ENCODE measurements around the gene GNG2. TPM values are rescaled to one million over a fixed set of nuclear protein-coding genes. Genes with fewer than 3 reads are reported as not detected.

GNG2 gene
- total RNA-seq, 8 experiments from 2014 or later: 0.36 to 184 (median 133) TPM

DNA sequence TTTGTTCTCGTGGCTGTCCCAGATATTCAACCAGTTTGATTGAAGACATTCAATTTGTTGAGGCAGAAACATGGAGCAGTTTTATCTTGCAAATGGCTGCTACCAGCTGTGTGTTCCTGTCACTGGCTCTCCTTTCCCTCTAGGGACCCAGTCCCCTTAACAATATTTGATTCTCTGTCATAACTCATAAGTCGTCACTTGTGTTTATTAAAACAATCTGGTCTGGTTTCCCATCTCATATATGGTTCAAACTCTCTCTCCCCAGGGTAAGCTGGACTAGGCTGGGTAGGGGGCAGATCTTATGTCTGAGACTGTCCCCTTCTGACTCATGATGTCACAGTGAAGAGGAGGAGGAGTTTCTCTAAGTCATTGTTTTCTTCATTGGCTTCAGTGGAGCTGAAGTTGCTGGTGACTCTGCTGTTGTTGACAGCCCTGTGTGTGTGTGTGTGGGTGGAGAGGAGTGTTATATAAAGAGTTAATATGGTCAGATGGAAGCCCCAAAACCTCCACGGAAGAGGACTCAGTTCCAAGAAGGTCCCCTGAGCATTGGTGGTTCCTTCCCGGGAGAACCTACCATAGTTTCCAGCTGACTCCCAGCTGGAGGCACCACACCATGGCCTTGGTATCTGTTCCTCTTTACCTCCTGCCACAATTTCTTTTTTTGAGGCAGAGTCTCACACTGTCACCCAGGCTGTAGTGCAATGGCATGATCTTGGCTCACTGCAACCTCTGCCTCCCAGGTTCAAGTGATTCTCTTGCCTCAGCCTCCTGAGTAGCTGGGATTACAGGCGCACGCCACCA, 16.1 kb upstream of the GNG2 start:
- H3K4me3 ChIP-seq: no peak overlapping the region
- 10 to 100% (median 80%) methylated on average over 1 to 2 of the region's 6 CpGs; no CpG with 5 or more reads in 3 of the 10 experiments for WGBS, 10 experiments
- in situ Hi-C loops (cut with MboI; ENCODE audit: low pct_unique_long_range_greater_than_20kb in 2 of 9, low sequenced_read_pairs in 9 of 9, unreplicated experiment in 9 of 9): no loop called here
- ATAC-seq (replicated peaks in 6 of 8): no peak
- no peak overlapping the region for H3K27ac ChIP-seq
- peaks cover 22 to 29% of the 10 kb centered on the region in 2 donors for H3K4me1 ChIP-seq (replicated peaks in 1 of 2)

DNA sequence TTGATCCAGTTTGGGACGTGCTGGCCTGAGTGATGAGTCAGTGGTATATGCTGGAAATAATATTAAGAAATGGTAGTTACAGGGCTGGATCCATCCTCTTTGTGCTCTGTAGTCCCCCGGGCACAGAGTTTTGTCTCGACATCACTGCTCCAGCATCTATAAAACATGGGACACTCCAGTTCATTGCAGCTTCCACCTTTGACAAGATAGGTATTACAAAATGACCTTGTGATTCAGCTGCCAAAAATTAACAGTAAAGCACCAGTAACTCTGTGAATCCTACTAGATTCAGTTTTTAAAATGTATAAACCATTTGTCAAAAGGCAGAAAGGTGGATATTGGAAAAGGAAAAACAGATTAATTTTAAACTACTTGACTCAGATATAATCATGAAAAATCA, 14.6 kb upstream of the GNG2 start:
- 20 to 92% (median 75%) methylated on average over 1 to 3 of the region's 3 CpGs; no CpG with 5 or more reads in 2 of the 10 experiments for WGBS, 10 experiments
- peak overlapping the region in 1 of 2 donors; percentile 14 for H3K27ac ChIP-seq
- in situ Hi-C loops (cut with MboI; ENCODE audit: low pct_unique_long_range_greater_than_20kb in 2 of 9, low sequenced_read_pairs in 9 of 9, unreplicated experiment in 9 of 9): no loop called here
- peaks cover 22 to 29% of the 10 kb centered on the region in 2 donors for H3K4me1 ChIP-seq (replicated peaks in 1 of 2)
- H3K4me3 ChIP-seq: no peak overlapping the region
- no peak for ATAC-seq (replicated peaks in 6 of 8)

DNA sequence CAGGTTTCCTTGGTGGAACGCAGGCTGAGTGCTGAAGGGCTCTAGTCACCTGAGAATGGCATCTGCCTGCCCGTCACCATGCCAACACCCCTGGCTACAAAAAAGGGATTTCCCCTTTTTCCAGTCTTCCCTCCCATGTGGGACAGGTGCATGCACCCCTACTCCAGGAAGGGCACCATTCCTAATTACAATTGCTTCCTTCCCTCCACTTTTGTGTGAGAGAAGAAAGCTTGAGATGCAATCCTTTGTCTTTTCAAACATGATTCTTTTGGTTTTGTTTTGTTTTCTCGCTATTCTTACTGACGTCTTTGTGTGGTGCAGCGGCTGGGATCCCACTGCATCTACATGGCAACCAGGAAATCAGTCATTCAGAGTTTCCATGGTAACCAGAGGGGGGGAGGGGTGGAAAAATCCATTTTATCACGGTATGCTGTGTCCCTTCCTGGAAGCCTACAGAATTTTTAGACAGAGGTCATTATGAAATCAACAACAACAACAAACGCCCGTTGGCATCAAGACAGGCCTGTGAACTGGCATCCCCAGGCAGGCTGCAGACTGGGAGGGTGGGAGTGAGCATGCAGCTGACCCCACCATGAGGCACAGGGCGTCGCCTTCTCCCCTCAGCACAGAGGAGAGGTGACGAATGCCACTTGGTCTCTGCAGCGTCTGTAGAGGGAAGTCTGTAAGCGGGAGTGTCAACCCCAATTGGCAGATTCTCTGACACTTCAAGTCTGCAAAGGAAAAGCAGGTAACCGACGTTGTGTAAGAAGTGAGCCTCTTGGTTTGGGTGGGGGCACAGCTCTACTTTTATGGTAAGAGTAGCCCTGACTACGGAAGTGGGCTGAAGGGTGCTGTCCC, 13.6 kb upstream of the GNG2 start:
- in situ Hi-C loops (cut with MboI; ENCODE audit: low pct_unique_long_range_greater_than_20kb in 2 of 9, low sequenced_read_pairs in 9 of 9, unreplicated experiment in 9 of 9): no loop called here

DNA sequence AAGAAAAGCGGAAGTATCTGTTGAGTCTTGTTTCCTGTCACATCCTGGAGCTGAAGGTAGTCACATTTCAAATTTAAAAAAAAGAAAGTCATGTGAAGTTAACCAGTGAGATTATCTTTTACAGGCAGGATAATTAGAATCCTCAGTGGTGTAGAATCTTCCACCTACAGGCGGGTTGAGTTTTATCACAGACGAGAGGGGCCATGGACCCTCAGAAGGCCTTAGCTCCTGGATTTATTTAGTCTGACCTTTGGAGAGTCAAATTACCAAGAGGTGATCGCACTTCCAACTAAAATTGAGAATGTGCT, 13.0 kb upstream of the GNG2 start:
- 83 to 100% (median 96%) methylated on average over 1 to 4 of the region's 4 CpGs for WGBS, 10 experiments
- ATAC-seq (replicated peaks in 6 of 8): no peak
- peak overlapping the region in 1 of 5 donors; percentile 19 for H3K4me3 ChIP-seq
- in situ Hi-C loops (cut with MboI; ENCODE audit: low pct_unique_long_range_greater_than_20kb in 2 of 9, low sequenced_read_pairs in 9 of 9, unreplicated experiment in 9 of 9): no loop called here
- peak overlapping the region; percentile 86 to 94 for H3K27ac ChIP-seq
- peaks cover 22 to 29% of the 10 kb centered on the region in 2 donors for H3K4me1 ChIP-seq (replicated peaks in 1 of 2)

More for the DNA sequence above, 13.6 kb upstream of the GNG2 start:
- ATAC-seq (replicated peaks in 6 of 8): peak in 7 of 8 experiments; percentile 35 to 97 (median 93)
- H3K4me1 ChIP-seq (replicated peaks in 1 of 2): peaks cover 22 to 29% of the 10 kb centered on the region in 2 donors
- H3K4me3 ChIP-seq: peak overlapping the region; percentile 3 to 27 (median 15)
- WGBS, 10 experiments: 0 to 66% (median 24%) methylated on average over 2 to 11 of the region's 16 CpGs
- peak overlapping the region; percentile 86 to 94 for H3K27ac ChIP-seq

DNA sequence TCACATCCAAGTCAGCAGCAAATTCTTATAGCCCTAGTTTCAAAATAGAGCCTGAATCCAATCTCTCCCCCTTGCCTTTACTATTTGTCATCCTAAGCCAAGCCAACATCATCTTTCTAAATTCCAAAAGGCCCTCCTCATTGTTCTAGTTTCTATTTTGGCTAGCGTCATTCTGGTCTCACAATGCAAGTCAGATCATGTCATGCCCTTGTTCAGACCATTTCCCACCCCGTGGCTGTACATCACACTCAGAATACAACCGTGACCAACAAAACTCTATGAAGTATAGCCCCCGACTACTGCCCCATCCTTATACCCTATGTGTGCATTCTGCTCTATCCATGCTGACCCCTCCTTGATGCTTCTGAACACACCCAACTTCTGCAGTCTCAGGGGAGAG, 12.3 kb upstream of the GNG2 start:
- 50 to 100% (median 85%) methylated on average over 1 to 4 of the region's 4 CpGs; no CpG with 5 or more reads in 1 of the 10 experiments for WGBS, 10 experiments
- ATAC-seq (replicated peaks in 6 of 8): no peak
- no peak overlapping the region for H3K27ac ChIP-seq
- in situ Hi-C loops (cut with MboI; ENCODE audit: low pct_unique_long_range_greater_than_20kb in 2 of 9, low sequenced_read_pairs in 9 of 9, unreplicated experiment in 9 of 9): no loop called here
- H3K4me1 ChIP-seq (replicated peaks in 1 of 2): peaks cover 22 to 29% of the 10 kb centered on the region in 2 donors
- H3K4me3 ChIP-seq: no peak overlapping the region

DNA sequence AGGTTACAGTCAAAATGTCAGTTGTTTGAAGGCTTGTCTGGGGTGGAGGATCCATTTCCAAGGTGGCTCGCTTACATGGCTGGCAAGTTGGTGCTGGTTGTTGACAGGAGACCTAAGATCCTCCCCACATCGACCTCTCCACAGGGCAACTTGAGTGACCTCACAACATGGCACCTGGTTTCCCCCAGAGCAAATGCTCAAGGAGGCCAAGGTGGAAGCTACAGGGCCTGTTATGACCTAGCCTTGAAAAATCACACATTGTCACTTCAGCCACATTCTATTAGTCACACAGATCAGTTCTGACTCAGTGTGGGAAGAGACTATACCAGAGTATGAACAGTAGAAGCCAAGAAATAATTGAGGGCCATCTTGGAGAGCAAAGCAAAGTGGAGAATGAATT, 11.3 kb upstream of the GNG2 start:
- in situ Hi-C loops (cut with MboI; ENCODE audit: low pct_unique_long_range_greater_than_20kb in 2 of 9, low sequenced_read_pairs in 9 of 9, unreplicated experiment in 9 of 9): no loop called here
- ATAC-seq (replicated peaks in 6 of 8): no peak
- Histone ChIP-seq H3K27ac (no peak overlapping the region), H3K4me1 (replicated peaks in 1 of 2) (peaks cover 22 to 26% of the 10 kb centered on the region in 2 donors), H3K4me3 (no peak overlapping the region)
- 30 to 92% (median 89%) methylated on average over 2 of the region's 2 CpGs; no CpG with 5 or more reads in 5 of the 10 experiments for WGBS, 10 experiments

DNA sequence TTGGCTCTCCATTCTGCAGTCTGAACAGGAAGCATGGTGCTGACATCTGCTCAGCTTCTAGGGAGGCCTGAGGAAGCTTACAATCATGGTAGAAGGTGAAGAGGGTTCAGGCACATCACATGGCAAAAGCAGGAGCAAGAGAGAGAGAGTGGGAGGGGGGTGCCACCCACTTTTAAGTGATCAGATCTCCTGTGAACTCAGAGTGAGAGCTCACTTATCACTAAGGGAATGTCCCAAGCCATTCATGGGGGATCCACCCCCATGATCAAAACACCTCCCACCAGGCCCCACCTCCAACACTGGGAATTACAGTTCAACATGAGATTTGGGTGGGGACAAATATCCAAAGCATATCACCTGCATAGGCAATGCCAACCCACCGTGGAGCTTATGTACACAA, 9.8 kb upstream of the GNG2 start:
- WGBS, 10 experiments: 57 to 89% (median 80%) methylated on average over 1 of the region's 1 CpG; no CpG with 5 or more reads in 5 of the 10 experiments
- ATAC-seq (replicated peaks in 6 of 8): no peak
- H3K27ac ChIP-seq: no peak overlapping the region

DNA sequence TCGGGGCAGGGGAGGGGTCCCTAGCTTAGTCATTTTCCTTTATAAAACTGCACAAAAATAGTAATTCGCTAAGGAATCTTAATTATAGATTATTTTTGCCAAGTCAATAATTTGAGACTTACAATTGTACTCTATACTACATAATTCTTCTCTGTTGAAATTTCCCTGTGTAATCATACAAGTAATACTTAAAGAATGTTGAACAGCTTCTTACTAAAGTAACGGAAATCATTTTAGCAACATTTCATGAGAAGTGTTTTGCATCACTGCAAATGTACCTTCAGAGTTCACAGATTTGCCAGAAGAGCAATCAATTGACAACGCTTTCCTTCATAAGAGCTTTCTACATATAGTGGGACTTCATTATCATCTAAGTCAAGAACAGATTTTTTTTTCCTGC, 7.9 kb upstream of the GNG2 start:
- Histone ChIP-seq H3K27ac (no peak overlapping the region), H3K4me3 (no peak overlapping the region), H3K4me1 (replicated peaks in 1 of 2) (peaks cover 7 to 12% of the 10 kb centered on the region in 2 donors)
- ATAC-seq (replicated peaks in 6 of 8): no peak
- 10 to 100% (median 85%) methylated on average over 2 to 4 of the region's 4 CpGs for WGBS, 10 experiments
- in situ Hi-C loops (cut with MboI; ENCODE audit: low pct_unique_long_range_greater_than_20kb in 2 of 9, low sequenced_read_pairs in 9 of 9, unreplicated experiment in 9 of 9): no loop called here

More for the DNA sequence above, 9.8 kb upstream of the GNG2 start:
- Histone ChIP-seq H3K4me1 (replicated peaks in 1 of 2) (peaks cover 19 to 27% of the 10 kb centered on the region in 2 donors), H3K4me3 (no peak overlapping the region)
- in situ Hi-C loops (cut with MboI; ENCODE audit: low pct_unique_long_range_greater_than_20kb in 2 of 9, low sequenced_read_pairs in 9 of 9, unreplicated experiment in 9 of 9): no loop called here

DNA sequence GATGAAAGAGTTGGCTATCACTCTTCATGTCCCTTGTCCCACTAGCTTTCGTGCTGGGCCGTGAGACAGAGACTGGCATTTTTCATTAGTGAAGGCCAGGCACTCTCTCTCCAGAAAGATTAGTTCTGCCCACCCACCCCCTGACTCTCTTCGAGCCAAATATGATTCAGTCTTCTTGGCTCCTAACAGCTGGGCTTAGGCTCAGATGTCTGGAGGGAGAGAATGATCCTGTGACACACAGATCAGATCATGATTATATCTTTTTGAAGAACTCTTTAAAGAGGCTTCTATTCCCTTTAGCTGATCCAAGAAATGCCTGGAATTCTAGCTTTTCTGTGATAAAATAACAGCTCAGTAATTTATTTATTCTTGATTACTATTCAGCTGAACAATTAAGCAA, 5.2 kb upstream of the GNG2 start:
- in situ Hi-C loops (cut with MboI; ENCODE audit: low pct_unique_long_range_greater_than_20kb in 2 of 9, low sequenced_read_pairs in 9 of 9, unreplicated experiment in 9 of 9): no loop called here
- Histone ChIP-seq H3K4me3 (no peak overlapping the region), H3K27ac (no peak overlapping the region), H3K4me1 (replicated peaks in 1 of 2) (peaks cover 10 to 21% of the 10 kb centered on the region in 2 donors)
- ATAC-seq (replicated peaks in 6 of 8): peak in 5 of 8 experiments; percentile 43 to 73 (median 61)
- WGBS, 10 experiments: 7 to 56% (median 29%) methylated on average over 3 of the region's 3 CpGs; no CpG with 5 or more reads in 7 of the 10 experiments

DNA sequence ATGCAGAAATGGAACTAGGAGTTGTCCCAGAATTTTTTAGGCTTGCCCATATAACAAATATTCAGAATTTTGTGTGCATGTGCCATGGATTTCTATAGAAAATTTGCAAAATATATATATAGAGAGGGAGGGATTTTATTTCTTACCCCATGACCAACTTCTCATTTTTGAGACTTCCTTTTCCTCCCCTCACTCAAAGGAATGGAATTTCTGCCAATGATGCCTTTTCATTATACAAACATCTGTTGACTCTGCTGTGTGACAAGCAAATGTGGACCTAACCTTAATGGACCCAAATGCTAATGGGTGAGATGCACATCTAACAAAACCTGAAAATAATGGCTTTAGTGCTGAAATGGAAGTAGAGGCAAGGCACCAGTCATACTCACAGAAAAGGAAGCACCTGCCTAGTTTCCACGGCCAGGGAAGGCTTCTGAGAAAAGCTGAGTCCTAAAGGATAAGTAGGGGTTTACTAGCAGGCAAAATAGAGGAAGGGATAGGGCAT, 3.6 kb upstream of the GNG2 start:
- no peak overlapping the region for H3K27ac ChIP-seq
- H3K4me3 ChIP-seq: no peak overlapping the region
- WGBS, 10 experiments: 57 to 100% (median 90%) methylated on average over 1 of the region's 1 CpG; no CpG with 5 or more reads in 3 of the 10 experiments
- in situ Hi-C loops (cut with MboI; ENCODE audit: low pct_unique_long_range_greater_than_20kb in 2 of 9, low sequenced_read_pairs in 9 of 9, unreplicated experiment in 9 of 9): no loop called here
- no peak for ATAC-seq (replicated peaks in 6 of 8)
- peaks cover 10 to 21% of the 10 kb centered on the region in 2 donors for H3K4me1 ChIP-seq (replicated peaks in 1 of 2)

DNA sequence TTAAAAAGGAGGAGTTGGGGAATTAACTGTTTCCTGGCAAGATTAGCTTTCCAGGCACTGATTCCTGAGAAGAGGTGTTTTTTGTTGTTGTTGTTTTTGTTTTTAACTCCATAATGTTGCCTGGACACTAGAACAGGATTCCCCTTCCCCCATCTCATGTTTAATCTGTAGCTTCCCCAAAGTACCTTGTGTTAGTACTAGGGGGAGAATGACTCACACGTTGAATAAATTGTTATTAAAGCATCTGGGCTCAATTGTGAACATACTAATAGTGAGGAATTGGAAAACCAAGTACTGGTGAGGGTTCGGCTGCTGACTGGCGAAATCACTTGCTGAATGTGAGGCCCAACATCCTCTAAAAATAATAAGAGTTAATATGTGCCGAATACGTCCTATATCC, 1.3 kb upstream of the GNG2 start:
- Histone ChIP-seq H3K4me1 (replicated peaks in 1 of 2) (peaks cover 22 to 35% of the 10 kb centered on the region in 2 donors), H3K4me3 (no peak overlapping the region), H3K27ac (no peak overlapping the region)
- in situ Hi-C loops (cut with MboI; ENCODE audit: low pct_unique_long_range_greater_than_20kb in 2 of 9, low sequenced_read_pairs in 9 of 9, unreplicated experiment in 9 of 9): no loop called here
- 30 to 100% (median 94%) methylated on average over 3 to 5 of the region's 5 CpGs; no CpG with 5 or more reads in 1 of the 10 experiments for WGBS, 10 experiments
- ATAC-seq (replicated peaks in 6 of 8): no peak

DNA sequence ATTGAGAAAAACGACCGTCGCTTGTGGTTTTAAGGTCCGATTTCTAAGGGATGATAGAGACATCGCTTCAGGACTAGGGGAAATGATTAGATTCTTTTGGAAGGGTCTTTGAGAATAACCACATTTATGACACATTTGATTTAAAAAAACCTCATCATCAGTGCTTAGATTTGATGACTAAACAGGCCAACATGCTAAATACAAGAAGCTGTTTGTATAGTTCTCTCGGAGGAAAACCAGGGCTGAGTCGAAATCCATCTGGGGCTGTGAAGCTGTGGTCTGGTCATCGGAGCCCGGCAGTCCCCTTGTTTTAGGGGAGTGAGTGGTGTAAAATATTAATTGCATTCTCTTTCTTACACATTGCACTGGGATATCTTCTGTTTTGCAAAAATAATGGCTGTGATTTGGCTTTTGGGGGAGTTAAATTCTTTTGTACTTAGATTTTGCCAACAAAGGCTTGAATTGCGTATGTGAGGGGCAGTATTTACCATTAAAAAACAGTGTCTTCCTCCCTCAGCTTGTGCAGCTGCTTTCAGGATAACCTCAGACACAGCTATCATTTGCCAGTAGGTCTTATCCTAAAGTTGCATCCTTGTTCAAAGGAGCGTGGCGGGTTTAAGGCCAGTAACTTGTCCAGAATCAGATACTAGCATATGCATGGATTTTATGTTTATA, 550 bp downstream of the GNG2 start:
- WGBS, 10 experiments: 0 to 22% (median 4%) methylated on average over 2 to 12 of the region's 12 CpGs; no CpG with 5 or more reads in 1 of the 10 experiments
- in situ Hi-C loops (cut with MboI; ENCODE audit: low pct_unique_long_range_greater_than_20kb in 2 of 9, low sequenced_read_pairs in 9 of 9, unreplicated experiment in 9 of 9): no loop called here
- peaks cover 34 to 41% of the 10 kb centered on the region in 2 donors for H3K4me1 ChIP-seq (replicated peaks in 1 of 2)
- peak overlapping the region; percentile 80 to 81 for H3K27ac ChIP-seq
- peak overlapping the region; percentile 45 to 69 (median 59) for H3K4me3 ChIP-seq
- peak; percentile 46 to 60 (median 54) for ATAC-seq (replicated peaks in 6 of 8)

Measured in motor neuron (in vitro differentiated cells).